ENCODE data around the gene LRMDA. TPM values are rescaled to one million over a fixed set of nuclear protein-coding genes. Genes with fewer than 3 reads are reported as not detected.
"Not testable (repeated sequence)": the region's sequence is repeated elsewhere in the genome, so short reads cannot be mapped to it uniquely, and the experiment has no call there.

LRMDA gene
- total and polyA plus RNA-seq, 2 donors (not counting 1 experiment from before 2014, with no cell fraction given), result 0.12 TPM; not detected in 1

DNA sequence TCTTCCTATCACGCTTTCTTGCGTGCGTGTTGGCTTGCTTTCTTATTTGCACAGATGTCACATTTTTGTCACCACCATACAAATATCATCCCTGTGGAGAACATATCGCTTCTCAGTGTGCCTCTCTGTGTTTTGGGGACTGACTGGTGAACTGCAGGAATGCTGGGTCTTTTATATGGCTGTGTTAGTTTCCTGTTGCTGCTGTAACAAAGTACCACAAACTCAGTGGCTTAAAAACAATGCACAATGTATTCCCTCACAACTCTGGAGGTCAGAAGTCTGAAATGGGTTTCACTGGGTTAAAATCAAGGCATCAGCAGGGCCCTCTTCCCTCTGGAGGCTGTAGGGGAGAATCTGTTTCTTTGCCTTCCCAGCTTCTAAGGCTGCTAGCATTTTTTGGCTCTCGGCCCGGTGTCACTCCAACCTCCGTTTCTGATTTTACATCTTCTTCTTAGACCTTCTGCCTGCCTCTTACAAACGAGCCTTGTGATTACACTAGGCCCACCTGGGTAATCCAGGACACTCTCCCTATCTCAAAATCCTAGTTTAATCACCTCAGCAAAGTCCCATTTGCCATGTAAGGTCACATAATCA lies 82.0 kb downstream of the LRMDA start:
- peaks cover 3% of the 10 kb centered on the region for H3K27me3 Mint-ChIP-seq
- TF ChIP-seq CTCF (IDR thresholded peaks at IDR 0.05) (no peak), EZH2 (IDR thresholded peaks at IDR 0.05; ENCODE audit: borderline replicate concordance, insufficient read depth, low read depth, low read length, poor library complexity, severe bottlenecking) (no peak)
- intact Hi-C loops (cut with micrococcal nuclease), result no loop called here
- no peaks in the 10 kb centered on the region for H4K20me1 ChIP-seq (ENCODE audit: control insufficient read depth, insufficient read depth, low read length, poor library complexity, severe bottlenecking)
- no peak overlapping the region for H2AFZ ChIP-seq (ENCODE audit: insufficient read depth, low read depth, low read length, poor library complexity, severe bottlenecking)
- H3K27me3 ChIP-seq (replicated peaks in 1 of 4; ENCODE audit: control extremely low read depth in 1 of 4, control insufficient read depth in 3 of 4, insufficient read depth in 4 of 4, low read length in 3 of 4), result peaks cover 0 to 2% (median 0%) of the 10 kb centered on the region in 4 experiments
- H3K4me3 ChIP-seq (ENCODE audit: control extremely low read depth in 1 of 5, extremely low read depth in 1 of 5, insufficient read depth in 1 of 5, low read depth in 2 of 5, low read length in 4 of 5), result no peak overlapping the region
- H3K9me3 Mint-ChIP-seq (ENCODE audit: insufficient read depth), result peaks cover 12% of the 10 kb centered on the region
- peaks cover 0 to 3% (median 0%) of the 10 kb centered on the region in 3 donors for H3K9me3 ChIP-seq (ENCODE audit: control extremely low read depth in 1 of 3, control insufficient read depth in 2 of 3, insufficient read depth in 1 of 3, low read length in 2 of 3)
- ChIA-PET CTCF (no interaction called here), POLR2A (no interaction called here)
- WGBS (ENCODE audit: insufficient coverage), result 88% methylated on average over 5 of the region's 8 CpGs
- no peak overlapping the region for H3K4me3 Mint-ChIP-seq
- no peaks in the 10 kb centered on the region for H3K79me2 ChIP-seq (ENCODE audit: control insufficient read depth, insufficient read depth, low read length)
- no peaks in the 10 kb centered on the region for H3K4me1 ChIP-seq (ENCODE audit: control insufficient read depth in 2 of 2, insufficient read depth in 2 of 2, low read length in 2 of 2)
- no peak overlapping the region for H3K9ac ChIP-seq (ENCODE audit: low read length)
- DNase-seq, result no peak
- H3K27ac Mint-ChIP-seq, result no peak overlapping the region
- no peak overlapping the region for H3K27ac ChIP-seq (ENCODE audit: low read length in 2 of 2)
- H3K4me2 ChIP-seq (replicated peaks; ENCODE audit: low read depth, low read length, poor library complexity, severe bottlenecking), result no peak overlapping the region
- no peaks in the 10 kb centered on the region for H3K36me3 ChIP-seq (replicated peaks in 1 of 2; ENCODE audit: control extremely low read depth in 1 of 2, control insufficient read depth in 1 of 2, extremely low read depth in 1 of 2, insufficient read depth in 2 of 2, low read length in 1 of 2)
- ATAC-seq (ENCODE audit: low read depth), result no peak
- no peaks in the 10 kb centered on the region for H3K4me1 Mint-ChIP-seq

- intact Hi-C loops (cut with micrococcal nuclease), result no loop called here
- Histone ChIP-seq H3K9ac (ENCODE audit: low read length) (no peak overlapping the region), H3K36me3 (replicated peaks in 1 of 2; ENCODE audit: control extremely low read depth in 1 of 2, control insufficient read depth in 1 of 2, extremely low read depth in 1 of 2, insufficient read depth in 2 of 2, low read length in 1 of 2) (no peaks in the 10 kb centered on the region), H4K20me1 (ENCODE audit: control insufficient read depth, insufficient read depth, low read length, poor library complexity, severe bottlenecking) (no peaks in the 10 kb centered on the region), H3K79me2 (ENCODE audit: control insufficient read depth, insufficient read depth, low read length) (no peaks in the 10 kb centered on the region), H3K27ac (ENCODE audit: low read length in 2 of 2) (no peak overlapping the region), H3K4me2 (replicated peaks; ENCODE audit: low read depth, low read length, poor library complexity, severe bottlenecking) (no peak overlapping the region), H2AFZ (ENCODE audit: insufficient read depth, low read depth, low read length, poor library complexity, severe bottlenecking) (no peak overlapping the region), H3K9me3 (ENCODE audit: control extremely low read depth in 1 of 3, control insufficient read depth in 2 of 3, insufficient read depth in 1 of 3, low read length in 2 of 3) (peaks cover 0 to 3% (median 0%) of the 10 kb centered on the region in 3 donors), H3K4me1 (ENCODE audit: control insufficient read depth in 2 of 2, insufficient read depth in 2 of 2, low read length in 2 of 2) (no peaks in the 10 kb centered on the region), H3K4me3 (ENCODE audit: control extremely low read depth in 1 of 5, extremely low read depth in 1 of 5, insufficient read depth in 1 of 5, low read depth in 2 of 5, low read length in 4 of 5) (no peak overlapping the region), H3K27me3 (replicated peaks in 1 of 4; ENCODE audit: control extremely low read depth in 1 of 4, control insufficient read depth in 3 of 4, insufficient read depth in 4 of 4, low read length in 3 of 4) (no peaks in the 10 kb centered on the region)
- H3K27me3 Mint-ChIP-seq, result peaks cover 6% of the 10 kb centered on the region
- ChIA-PET CTCF (no interaction called here), POLR2A (no interaction called here)
- no CpG with 5 or more reads among the region's 3 CpGs for WGBS (ENCODE audit: insufficient coverage)
- H3K4me1 Mint-ChIP-seq, result no peaks in the 10 kb centered on the region
- peaks cover 12% of the 10 kb centered on the region for H3K9me3 Mint-ChIP-seq (ENCODE audit: insufficient read depth)
- TF ChIP-seq CTCF (IDR thresholded peaks at IDR 0.05), result no peak
- no peak for TF ChIP-seq EZH2 (IDR thresholded peaks at IDR 0.05; ENCODE audit: borderline replicate concordance, insufficient read depth, low read depth, low read length, poor library complexity, severe bottlenecking)
- no peak overlapping the region for H3K4me3 Mint-ChIP-seq
- no peak overlapping the region for H3K27ac Mint-ChIP-seq
- DNase-seq, result no peak
- ATAC-seq (ENCODE audit: low read depth), result no peak
Measured at GRCh38 chr10:75514830-75515229, 83.4 kb downstream of the LRMDA start.

DNA sequence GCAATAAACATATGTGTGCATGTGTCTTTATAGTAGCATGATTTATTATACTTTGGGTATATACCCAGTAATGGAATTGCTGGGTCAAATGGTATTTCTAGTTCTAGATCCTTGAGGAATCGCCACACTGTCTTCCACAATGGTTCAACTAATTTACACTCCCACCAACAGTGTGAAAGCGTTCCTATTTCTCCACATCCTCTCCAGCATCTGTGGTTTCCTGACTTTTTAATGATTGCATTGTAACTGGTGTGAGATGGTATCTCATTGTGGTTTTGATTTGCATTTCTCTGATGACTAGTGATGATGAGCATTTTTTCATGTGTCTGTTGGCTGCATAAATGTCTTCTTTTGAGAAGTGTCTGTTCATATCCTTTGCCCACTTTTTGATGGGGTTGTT lies 84.7 kb downstream of the LRMDA start:
- H3K9me3 ChIP-seq (ENCODE audit: control extremely low read depth in 1 of 3, control insufficient read depth in 2 of 3, insufficient read depth in 1 of 3, low read length in 2 of 3); POLR2A ChIA-PET; DNase-seq; H3K4me3 ChIP-seq (ENCODE audit: control extremely low read depth in 1 of 5, extremely low read depth in 1 of 5, insufficient read depth in 1 of 5, low read depth in 2 of 5, low read length in 4 of 5); H3K36me3 ChIP-seq (replicated peaks in 1 of 2; ENCODE audit: control extremely low read depth in 1 of 2, control insufficient read depth in 1 of 2, extremely low read depth in 1 of 2, insufficient read depth in 2 of 2, low read length in 1 of 2); intact Hi-C loops (cut with micrococcal nuclease); H3K4me1 ChIP-seq (ENCODE audit: control insufficient read depth in 2 of 2, insufficient read depth in 2 of 2, low read length in 2 of 2); H3K27ac Mint-ChIP-seq; H3K79me2 ChIP-seq (ENCODE audit: control insufficient read depth, insufficient read depth, low read length); CTCF ChIA-PET; H4K20me1 ChIP-seq (ENCODE audit: control insufficient read depth, insufficient read depth, low read length, poor library complexity, severe bottlenecking); H3K4me3 Mint-ChIP-seq; ATAC-seq (ENCODE audit: low read depth); H3K4me2 ChIP-seq (replicated peaks; ENCODE audit: low read depth, low read length, poor library complexity, severe bottlenecking); H3K4me1 Mint-ChIP-seq; H2AFZ ChIP-seq (ENCODE audit: insufficient read depth, low read depth, low read length, poor library complexity, severe bottlenecking); H3K9ac ChIP-seq (ENCODE audit: low read length); H3K27me3 ChIP-seq (replicated peaks in 1 of 4; ENCODE audit: control extremely low read depth in 1 of 4, control insufficient read depth in 3 of 4, insufficient read depth in 4 of 4, low read length in 3 of 4); H3K27ac ChIP-seq (ENCODE audit: low read length in 2 of 2): not testable (repeated sequence)
- peaks cover 16% of the 10 kb centered on the region for H3K27me3 Mint-ChIP-seq
- WGBS (ENCODE audit: insufficient coverage), result no CpG with 5 or more reads among the region's 2 CpGs
- peaks cover 12% of the 10 kb centered on the region for H3K9me3 Mint-ChIP-seq (ENCODE audit: insufficient read depth)
